Lower leg skin (tissue), 4 donors: ENCODE measurements around the gene POLD1. TPM values are rescaled to one million over a fixed set of nuclear protein-coding genes. Genes with fewer than 3 reads are reported as not detected.

Source experiments
- DNase-seq, 2 donors: peaks; one replicate each; pipeline ENCODE4 v3.0.0-alpha.2; 2019; ENCODE audit warnings: low spot score in 2 of 2
- H3K4me3 ChIP-seq: fragments of 200-600 bp; sonication (generic); 2 replicates; pipeline ENCODE4 v1.5.1; 2017; ENCODE audit warnings: mild to moderate bottlenecking, low read depth; ENCODE audit not compliant: poor library complexity, severe bottlenecking
- CTCF ChIP-seq, 3 donors: fragments of 450-650 bp; IDR thresholded peaks; one replicate each; pipeline ENCODE4 v1.5.1; 2016; ENCODE audit warnings: antibody characterized with exemption in 3 of 3, mild to moderate bottlenecking in 3 of 3, moderate library complexity in 2 of 3
- POLR2A ChIP-seq, 2 donors: fragments of 450-650 bp; IDR thresholded peaks; one replicate each; pipeline ENCODE4 v1.6.1; 2016 to 2017; ENCODE audit warnings: antibody characterized with exemption in 2 of 2, mild to moderate bottlenecking in 1 of 2, moderate library complexity in 1 of 2
- WGBS, 2 donors: methylation state at CpG; one replicate each; pipeline ENCODE4 v1.1.5; 2018; 5-methylcytosine and 5-hydroxymethylcytosine counted together
- intact Hi-C: fragments of 100-400 bp; cut with DNase I; formaldehyde crosslinking; loops from one replicate; pipeline ENCODE4 v1.15.0; 2023; ENCODE audit warnings: low total_unique reads
- total RNA-seq, 4 donors: library from RNA; depleted of rRNA; stranded (reverse); fragments of >200 nt; gene quantifications; one replicate each; pipeline ENCODE4 v1.1.0, GENCODE V29; 2016

Gene POLD1
- total RNA-seq, 4 donors from 2014 or later: 16.8 to 26.6 (median 20.0) TPM

- H3K4me3 ChIP-seq: no peak overlapping the region
- DNase-seq: no peak
- no peak for TF ChIP-seq POLR2A (IDR thresholded peaks at IDR 0.05)
- no peak for TF ChIP-seq CTCF (IDR thresholded peaks at IDR 0.05)
- 32 to 45% methylated on average over 49 to 54 of the region's 54 CpGs for WGBS, 2 donors
- intact Hi-C loops: no loop called here
Measured at GRCh38 chr19:50358483-50359327, 25.4 kb upstream of the POLD1 start.

- 90 to 95% methylated on average over 10 to 11 of the region's 11 CpGs for WGBS, 2 donors
- DNase-seq: no peak
- H3K4me3 ChIP-seq: no peak overlapping the region
- intact Hi-C loops: no loop called here
- TF ChIP-seq POLR2A (IDR thresholded peaks at IDR 0.05) (no peak), CTCF (IDR thresholded peaks at IDR 0.05) (no peak)
Measured at GRCh38 chr19:50359328-50359818, 24.8 kb upstream of the POLD1 start.

- intact Hi-C loops: loop anchor here (10.0 kb wide), 1 partner anchor 423 kb away; no protein-coding TSS in a partner anchor
- DNase-seq: no peak
- TF ChIP-seq CTCF (IDR thresholded peaks at IDR 0.05) (no peak), POLR2A (IDR thresholded peaks at IDR 0.05) (no peak)
- H3K4me3 ChIP-seq: no peak overlapping the region
- 85 to 89% methylated on average over 7 of the region's 7 CpGs for WGBS, 2 donors
Measured at GRCh38 chr19:50361290-50362029, 22.7 kb upstream of the POLD1 start.

GRCh38 chr19:50362030-50362412 is 22.1 kb upstream of the POLD1 start:
- intact Hi-C loops: loop anchor here (10.0 kb wide), 1 partner anchor 423 kb away; no protein-coding TSS in a partner anchor
- 86% methylated on average over 7 of the region's 7 CpGs for WGBS, 2 donors
- H3K4me3 ChIP-seq: no peak overlapping the region
- no peak for DNase-seq
- TF ChIP-seq POLR2A (IDR thresholded peaks at IDR 0.05): no peak
- TF ChIP-seq CTCF (IDR thresholded peaks at IDR 0.05): no peak

- 72 to 74% methylated on average over 11 of the region's 11 CpGs for WGBS, 2 donors
- TF ChIP-seq CTCF (IDR thresholded peaks at IDR 0.05) (no peak), POLR2A (IDR thresholded peaks at IDR 0.05) (no peak)
- intact Hi-C loops: loop anchor here (10.0 kb wide), 1 partner anchor 422 kb away; no protein-coding TSS in a partner anchor
- H3K4me3 ChIP-seq: no peak overlapping the region
- no peak for DNase-seq
Measured at GRCh38 chr19:50362656-50363424, 21.3 kb upstream of the POLD1 start.
